HG03060 (cell line): ENCODE measurements around the gene RANBP1.
"Not testable (repeated sequence)": the region's sequence is repeated elsewhere in the genome, so short reads cannot be mapped to it uniquely, and the experiment has no call there.

Experiments used
- ATAC-seq: cut with Tn5 transposase; IDR thresholded peaks from one replicate; pipeline ENCODE4 v1.9.1; 2021; ENCODE audit warnings: low read depth, moderate number of reproducible peaks; ENCODE audit not compliant: unreplicated experiment

Gene RANBP1

GRCh38 chr22:20115691-20116375, at the start of gene RANBP1:
RANBP1 (plus strand) TSS chr22:20116104; CDS start chr22:20116185, 81 bp downstream.
- ATAC-seq: no peak

DNA sequence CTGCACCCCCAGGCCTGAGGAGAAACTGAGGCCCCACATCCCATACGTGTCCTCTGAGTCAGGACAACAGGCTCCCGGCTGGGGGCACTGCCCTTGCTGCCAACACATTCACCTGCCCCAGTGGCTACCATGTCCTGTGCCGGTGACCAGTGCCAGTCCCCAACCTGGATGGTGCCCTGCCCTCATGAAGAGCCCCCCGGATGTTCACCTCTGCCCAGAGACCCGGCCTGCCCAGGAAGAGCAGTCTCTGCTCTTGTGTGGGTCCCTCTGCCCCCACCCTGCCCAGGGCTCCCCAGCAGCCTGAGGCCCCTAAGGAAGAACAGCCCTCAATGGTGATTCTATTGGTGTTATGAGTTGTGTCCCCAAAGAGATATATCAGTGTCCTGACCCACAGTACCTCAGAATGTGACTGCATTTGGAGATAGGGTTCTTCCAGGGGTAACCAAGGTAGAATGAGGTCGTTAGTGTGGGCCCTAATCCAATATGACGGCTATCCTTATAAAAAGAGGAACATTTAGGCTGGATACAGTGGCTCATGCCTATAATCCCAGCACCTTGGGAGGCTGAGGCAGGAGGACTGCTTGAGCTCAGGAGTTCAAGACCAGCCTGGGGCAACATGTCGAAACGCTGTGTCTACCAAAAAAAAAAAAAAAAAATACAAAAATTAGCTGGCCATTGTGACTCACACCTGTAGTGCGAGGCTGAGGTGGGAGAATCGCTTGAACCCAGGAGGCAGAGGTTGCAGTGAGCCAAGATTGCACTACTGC, 49.1 kb upstream of the RANBP1 start:
- no peak for ATAC-seq

DNA sequence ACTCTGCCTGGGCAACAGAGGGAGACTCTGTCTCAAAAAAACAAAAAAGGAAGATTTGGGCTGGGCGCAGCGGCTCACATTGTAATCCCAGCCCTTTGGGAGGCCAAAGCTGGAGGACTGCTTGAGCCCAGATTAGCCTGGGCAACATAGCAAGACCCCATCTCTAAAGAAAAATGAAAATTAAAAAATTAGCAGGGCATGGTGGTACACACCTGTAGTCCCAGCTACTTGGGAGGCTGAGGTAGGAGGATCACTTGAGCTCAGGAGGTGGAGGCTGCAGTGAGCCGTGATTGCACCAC, 48.6 kb upstream of the RANBP1 start:
- ATAC-seq: not testable (repeated sequence)

DNA sequence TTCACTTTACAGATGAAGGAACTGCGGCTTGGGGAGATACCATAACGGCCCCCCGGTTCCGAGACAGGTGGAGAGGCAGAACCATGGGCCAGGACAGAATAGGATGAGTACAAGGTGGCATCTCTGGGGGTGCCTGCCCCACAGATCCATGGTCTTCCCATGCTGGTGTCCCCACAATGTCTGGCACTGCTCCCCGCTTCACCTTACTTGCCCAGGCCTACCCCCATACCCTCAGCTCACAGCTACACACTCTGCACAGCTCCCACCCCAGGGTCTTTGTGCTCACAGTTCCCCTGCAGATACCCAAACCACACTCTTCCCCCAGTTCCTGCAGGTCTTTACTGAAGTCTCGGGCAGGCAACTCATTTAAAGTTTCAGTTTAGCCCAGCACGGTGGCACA, 47.3 kb upstream of the RANBP1 start:
- no peak for ATAC-seq

- ATAC-seq: no peak
These were observed 46.4 kb upstream of the RANBP1 start for GRCh38 chr22:20069331-20070042.

DNA sequence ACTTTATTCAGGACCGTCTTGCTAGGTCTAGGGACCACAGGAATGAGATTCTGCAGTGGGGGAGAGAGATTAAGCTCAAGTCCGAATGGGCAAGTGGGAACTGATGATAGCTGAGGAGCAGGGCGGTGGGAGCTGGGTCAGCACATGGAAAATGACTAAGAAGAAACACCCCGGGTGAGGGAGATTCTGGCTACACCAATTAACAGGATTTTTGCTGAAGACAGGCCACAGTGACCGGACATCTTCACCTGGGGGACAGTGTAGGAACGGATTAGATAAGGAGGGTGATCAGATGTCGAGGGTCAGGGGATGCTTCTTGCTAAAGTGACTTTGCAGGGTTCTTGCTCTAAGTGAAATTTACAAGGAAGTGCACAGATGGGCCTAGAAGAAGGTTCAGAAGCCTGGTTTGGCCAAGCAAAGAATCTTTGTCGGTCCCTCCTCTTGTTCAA, 44.4 kb upstream of the RANBP1 start:
- no peak for ATAC-seq

- no peak for ATAC-seq
These were observed 39.2 kb upstream of the RANBP1 start for GRCh38 chr22:20076627-20077172.

DNA sequence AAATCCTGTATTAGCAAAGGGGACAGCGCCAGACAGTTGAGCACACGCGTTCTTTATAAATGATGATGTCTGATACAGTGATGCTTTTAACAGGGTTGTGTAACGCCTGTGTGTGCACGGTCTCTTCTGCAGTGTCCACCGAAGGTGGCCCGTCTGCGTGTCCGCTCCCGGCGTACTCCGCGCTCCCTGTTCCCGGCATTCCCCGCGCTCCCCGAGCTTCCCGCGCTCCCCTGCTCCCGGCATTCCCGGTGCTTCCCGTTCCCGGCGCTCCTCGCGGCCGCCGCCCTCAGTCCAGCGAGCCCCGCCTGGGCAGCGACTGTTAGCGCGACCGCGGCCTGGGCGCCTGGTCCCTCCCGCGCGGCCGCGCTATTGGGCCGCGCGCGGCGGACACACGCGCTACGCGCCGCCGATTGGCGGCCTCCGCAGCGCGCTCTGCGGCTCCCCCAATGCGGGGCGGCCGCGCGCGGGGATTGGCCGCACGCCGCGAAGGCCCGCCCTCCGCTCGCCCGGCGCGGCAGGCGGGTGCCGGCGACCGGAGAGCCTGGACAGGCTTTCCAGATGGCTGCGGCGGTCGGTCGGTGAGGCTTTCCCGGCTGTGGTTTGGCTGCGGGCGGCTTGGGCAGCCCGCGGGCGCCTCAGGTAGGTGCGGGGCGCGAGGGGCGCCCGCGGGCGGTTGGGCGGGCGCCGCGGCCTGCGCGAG, 36.0 kb upstream of the RANBP1 start, which contains the start of gene DGCR8:
DGCR8 (plus strand) TSS at position 497 of the 700 bp plus-strand sequence. CDS start 5,723 bp downstream, outside the sequence.
- ATAC-seq: no peak

- no peak for ATAC-seq
These were observed 35.5 kb upstream of the RANBP1 start for GRCh38 chr22:20080445-20080775.

DNA sequence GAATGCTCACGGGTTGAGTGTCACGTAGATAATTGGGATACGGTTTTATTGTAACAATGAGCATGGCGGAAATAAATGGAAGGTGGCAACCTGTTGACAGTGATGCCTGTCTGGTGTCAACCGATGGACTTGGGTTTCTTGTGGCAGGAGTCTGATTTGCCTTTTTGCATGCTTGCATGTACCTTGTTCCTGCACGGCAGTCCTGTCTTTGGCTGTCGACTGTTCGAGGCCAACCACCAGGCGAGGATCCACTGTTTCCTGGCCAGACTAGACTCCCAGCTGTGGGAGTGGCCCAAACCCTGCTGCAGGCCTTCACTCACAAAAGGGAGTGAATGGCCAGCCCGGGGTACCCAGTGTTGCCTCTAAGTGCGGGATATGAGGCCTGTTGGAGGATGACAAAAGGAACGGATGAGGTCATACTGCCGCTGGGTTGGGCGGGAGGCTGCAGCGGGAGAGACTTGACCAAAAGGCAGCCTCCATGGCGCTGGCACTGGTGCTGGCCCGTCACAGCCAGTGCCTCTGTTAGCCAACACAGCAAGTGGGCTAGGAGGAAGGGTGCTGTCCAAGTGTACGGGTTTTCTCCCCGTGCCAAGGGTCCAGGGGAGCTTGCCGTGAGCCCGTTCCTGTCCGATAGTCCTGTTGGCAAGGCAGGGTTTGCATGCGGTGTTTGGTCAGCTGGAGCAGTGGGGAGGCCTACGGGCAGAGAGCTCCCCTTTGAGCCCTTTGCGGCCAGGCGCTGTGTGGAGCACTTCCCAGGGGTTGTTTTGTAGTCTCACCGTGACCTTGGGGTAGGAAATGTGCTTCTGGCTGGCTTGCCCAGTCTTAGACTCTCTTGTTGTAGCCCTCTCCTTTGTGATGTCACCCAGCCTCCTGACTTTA, 34.9 kb upstream of the RANBP1 start:
- no peak for ATAC-seq

- no peak for ATAC-seq
These were observed 32.6 kb upstream of the RANBP1 start for GRCh38 chr22:20083157-20083890.

DNA sequence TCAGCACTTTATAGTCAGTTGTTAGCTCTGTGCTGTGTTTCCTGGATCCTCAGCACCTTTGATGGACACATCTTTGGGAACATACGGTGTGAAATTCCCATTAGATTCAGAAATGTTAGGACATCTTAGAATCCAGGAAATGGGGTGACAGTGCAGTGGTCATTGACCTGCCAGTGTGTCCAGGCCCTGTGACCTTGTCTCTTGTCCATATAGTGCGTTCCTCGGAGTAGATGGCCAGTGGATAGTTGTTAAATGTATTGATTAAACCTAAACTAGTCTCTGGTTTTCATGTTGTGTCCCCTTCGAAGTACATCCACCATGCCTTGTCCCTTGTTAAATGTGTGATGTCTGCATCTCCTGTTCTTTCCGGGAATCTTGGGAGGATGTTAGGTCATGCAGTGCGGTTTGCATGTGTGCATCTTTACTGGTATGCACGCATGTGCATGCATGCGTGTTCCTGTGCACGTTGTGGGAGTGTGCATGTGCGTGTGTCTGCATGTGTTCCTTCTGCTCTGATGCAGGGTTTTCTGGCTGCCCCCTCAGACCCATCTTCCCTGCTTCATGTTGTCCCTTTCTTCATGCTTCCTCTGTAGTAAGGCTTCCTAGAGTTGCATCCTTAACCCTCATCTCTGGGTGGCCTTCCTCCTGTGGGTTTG, 31.9 kb upstream of the RANBP1 start:
- no peak for ATAC-seq

DNA sequence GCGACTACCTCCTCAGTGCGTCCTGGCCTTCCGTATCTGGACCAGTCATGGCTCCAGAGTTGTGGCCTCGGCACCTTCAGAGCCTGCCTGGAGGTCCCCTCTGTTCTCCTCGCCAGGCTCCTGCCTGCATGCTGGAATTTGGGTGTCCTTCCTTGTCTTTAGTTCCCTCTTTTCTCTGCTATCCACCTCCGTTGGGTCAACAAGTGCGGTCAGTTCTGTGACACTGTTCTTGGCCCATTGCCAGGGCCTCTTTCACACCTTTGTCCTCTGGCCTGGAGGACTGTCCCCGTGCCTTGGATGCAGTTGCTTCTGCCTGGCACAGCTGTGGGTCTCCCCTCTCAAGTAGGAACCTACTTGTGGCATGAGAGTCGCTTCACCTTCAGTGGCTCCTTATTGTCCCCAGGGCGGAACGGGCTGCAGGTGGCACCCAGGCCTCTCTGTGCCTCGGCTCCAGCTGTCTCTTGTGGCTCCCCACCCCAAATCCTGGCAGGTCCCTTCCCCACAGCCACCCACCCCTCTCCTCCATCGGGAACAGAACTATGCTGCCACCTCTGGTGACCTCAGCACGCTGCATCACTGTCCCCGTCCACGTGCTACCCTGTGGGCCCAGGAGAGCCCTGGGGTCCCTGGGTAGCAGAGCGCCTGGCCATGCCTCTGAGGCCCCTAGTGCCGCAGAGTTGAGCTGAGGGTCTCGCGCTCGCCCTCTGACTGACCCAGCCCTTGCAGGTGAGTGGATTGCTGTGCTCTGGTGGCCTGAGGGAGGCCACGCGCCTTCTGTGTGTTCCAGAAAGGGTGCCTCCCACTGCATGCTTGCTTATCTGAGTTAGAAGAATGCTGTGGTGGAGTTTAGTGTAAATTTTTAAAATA, 31.1 kb upstream of the RANBP1 start:
- no peak for ATAC-seq

GRCh38 chr22:20085651-20086050, 30.3 kb upstream of the RANBP1 start:
- no peak for ATAC-seq

GRCh38 chr22:20086101-20086599, 29.8 kb upstream of the RANBP1 start:
- ATAC-seq: no peak

GRCh38 chr22:20086763-20087162, 29.1 kb upstream of the RANBP1 start:
- no peak for ATAC-seq
